Activated CD4-positive, alpha-beta T cell treated with anti-CD3 and anti-CD28 coated beads, Interleukin-2, amount 50 U/mL, for 48 hours (primary cell): Measurements from ENCODE around the gene CEP72.
"Not testable (repeated sequence)": the region's sequence is repeated elsewhere in the genome, so short reads cannot be mapped to it uniquely, and the experiment has no call there.

Experiments used
- DNase-seq, 2 experiments: peaks; one replicate each; pipeline ENCODE4 v3.0.0-alpha.2; 2020

Gene CEP72

DNA sequence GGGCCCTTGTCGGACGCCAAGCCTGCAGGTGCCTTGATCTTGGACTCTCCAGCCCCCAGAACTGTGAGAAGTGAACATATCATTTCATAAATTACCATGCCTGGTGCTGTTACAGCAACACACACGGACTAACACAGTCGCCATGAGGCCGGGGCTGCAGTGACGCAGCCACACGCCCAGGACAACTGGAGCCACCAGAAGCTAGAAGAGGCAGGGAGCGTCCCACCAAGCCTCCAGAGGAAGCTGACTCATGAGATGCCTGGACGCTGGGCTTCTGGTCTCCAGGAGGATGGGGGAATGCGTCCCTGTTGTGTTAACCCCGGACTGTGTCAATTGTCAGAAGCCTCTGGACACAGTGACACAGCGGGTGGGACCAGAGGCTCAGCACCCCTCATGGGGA lies 74.8 kb downstream of the CEP72 start:
- not testable (repeated sequence) for DNase-seq

GRCh38 chr5:688348-689010 lies 76.3 kb downstream of the CEP72 start:
- DNase-seq, result not testable (repeated sequence)

GRCh38 chr5:690293-690692 lies 78.2 kb downstream of the CEP72 start:
- DNase-seq, result not testable (repeated sequence)

DNA sequence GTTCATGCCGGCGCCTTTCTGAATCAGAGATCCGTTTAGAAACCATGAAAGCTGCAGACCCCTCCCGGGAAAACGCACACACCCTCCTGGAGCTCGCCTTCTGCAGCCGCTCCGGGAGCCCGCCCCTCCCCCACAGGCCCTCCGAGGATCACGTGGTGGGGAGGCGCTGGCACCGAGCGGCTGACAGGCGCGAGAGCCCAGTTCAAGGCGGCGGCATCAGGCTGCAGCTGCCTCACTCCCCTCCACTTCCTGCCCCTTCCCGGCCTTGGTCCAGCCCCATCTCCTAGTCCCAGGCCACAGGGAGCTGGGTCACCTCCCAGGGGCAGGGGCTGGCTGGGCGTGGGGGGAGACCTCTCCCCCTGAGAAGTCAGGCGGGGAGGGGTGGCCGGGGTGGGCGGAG lies 78.9 kb downstream of the CEP72 start:
- DNase-seq, result not testable (repeated sequence)

DNA sequence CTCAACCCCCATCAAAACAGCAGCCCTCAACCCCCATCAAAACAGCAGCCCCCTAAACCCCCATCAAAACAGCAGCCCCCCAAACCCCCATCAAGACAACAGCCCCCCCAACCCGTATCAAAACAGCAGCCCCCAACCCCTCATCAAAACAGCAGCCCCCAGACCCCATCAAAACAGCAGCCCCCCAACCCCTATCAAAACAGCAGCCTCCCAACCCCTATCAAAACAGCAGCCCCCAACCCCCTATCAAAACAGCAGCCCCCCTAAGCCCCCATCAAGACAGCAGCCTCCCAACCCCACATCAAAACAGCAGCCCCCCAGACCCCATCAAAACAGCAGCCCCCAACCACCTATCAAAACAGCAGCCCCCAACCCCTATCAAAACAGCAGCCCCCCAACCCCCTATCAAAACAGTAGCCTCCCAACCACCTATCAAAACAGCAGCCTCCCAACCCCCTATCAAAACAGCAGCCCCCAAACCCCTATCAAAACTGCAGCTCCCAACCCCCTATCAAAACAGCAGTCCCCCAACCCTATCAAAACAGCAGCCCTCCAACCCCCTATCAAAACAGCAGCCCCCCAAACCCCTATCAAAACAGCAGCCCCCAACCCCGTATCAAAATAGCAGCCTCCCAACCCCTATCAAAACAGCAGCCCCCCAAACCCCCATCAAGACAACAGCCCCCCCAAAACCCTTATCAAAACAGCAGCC lies 79.8 kb downstream of the CEP72 start:
- no peak for DNase-seq

- not testable (repeated sequence) for DNase-seq
Observed at GRCh38 chr5:692529-693041, 80.4 kb downstream of the CEP72 start.

- DNase-seq, result peak; percentile 89
Observed at GRCh38 chr5:693271-694041, 81.3 kb downstream of the CEP72 start, which contains the start of gene TPPP. TSS of gene TPPP (minus strand) at chr5:693352. CDS start at chr5:678060, 15,292 bp downstream.

GRCh38 chr5:694042-694431 lies 81.9 kb downstream of the CEP72 start:
- DNase-seq, result peak in 1 of 2 experiments; percentile 33

GRCh38 chr5:695475-695874 lies 83.3 kb downstream of the CEP72 start:
- DNase-seq, result not testable (repeated sequence)

GRCh38 chr5:696191-696590 lies 84.1 kb downstream of the CEP72 start:
- DNase-seq, result not testable (repeated sequence)

DNA sequence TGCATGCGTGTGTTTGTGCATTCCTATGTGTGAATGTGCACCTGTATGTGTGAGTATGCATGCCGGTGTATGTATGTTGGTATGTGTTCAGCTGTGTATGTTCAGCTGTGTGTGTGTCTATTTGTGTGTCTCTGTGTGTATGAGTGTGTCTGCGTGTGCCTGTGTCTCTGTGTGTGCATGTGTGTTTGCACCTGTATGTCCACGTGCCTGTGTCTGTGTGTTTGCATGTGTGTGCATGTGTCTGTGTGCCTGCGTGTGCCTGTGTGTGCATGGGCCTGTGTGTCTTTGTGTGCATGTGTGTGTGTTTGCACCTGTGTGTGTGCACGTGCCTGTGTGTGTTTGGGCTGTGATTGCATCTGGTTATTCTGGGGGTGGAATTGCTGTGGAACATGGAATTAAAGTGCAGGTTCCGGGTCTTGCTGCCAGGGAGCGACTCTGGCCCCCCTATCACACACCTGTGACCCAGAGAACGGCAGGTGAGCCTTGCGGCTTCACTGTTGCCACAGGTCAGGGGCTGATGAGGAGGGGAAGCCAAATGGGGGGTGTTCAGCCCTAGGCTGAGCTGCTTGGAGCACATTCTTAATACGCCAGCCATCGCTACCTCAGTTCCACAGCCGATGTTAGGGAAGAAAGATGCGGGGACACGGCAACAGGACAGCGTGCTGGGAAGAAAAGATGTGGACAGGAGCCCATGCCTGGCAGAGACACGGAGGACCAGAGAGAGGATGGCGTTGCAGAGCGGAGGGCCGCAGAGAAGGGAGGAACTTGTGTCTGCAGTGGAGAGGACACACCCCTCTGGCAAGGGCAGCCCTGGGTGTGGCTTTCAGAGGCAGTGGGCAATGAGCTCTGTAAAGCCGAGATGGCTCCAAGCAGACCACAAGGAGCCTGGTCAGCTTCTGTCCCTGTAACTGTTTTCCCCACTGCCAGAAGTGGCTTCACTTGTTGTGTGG lies 84.9 kb downstream of the CEP72 start:
- not testable (repeated sequence) for DNase-seq
